Caco-2 (cell line): ENCODE results near the gene PITPNM3. TPM values are rescaled to one million over a fixed set of nuclear protein-coding genes. Genes with fewer than 3 reads are reported as not detected.

Experiments used
- BruUV-seq: library from RNA; stranded (reverse); fragments of 400-500 nt; replicated peaks from 2 replicates; lab custom pipeline; 2021; lab: Mats Ljungman, UMichigan
- CTCF ChIA-PET: fragments of 300-600 bp; sonication (Branson Sonifier 250); formaldehyde crosslinking; loops from one replicate; lab custom pipeline; 2022; ENCODE audit warnings: antibody characterized with exemption; lab: Charles Lee
- POLR2A ChIA-PET: fragments of 300-600 bp; sonication (Branson Sonifier 250); formaldehyde crosslinking; loops from one replicate; lab custom pipeline; 2022; ENCODE audit warnings: antibody characterized with exemption; lab: Charles Lee
- DNase-seq, 2 experiments: peaks; one replicate each; pipeline versions ENCODE4 v3.0.0 to v3.0.0-alpha.2; 2020 to 2022
- H3K27me3 ChIP-seq: replicated peaks from 2 replicates; pipeline ENCODE4 v1.6.0; 2011; ENCODE audit warnings: low read length; ENCODE audit not compliant: control insufficient read depth, insufficient read depth
- H3K36me3 ChIP-seq: 2 replicates; pipeline ENCODE4 v1.5.1; 2011; ENCODE audit warnings: low read length; ENCODE audit not compliant: control insufficient read depth, insufficient read depth
- H3K4me1 ChIP-seq: fragments of 250-450 bp; sonication (Bioruptor Pico); 2 replicates; pipeline ENCODE4 v1.5.1; 2020; ENCODE audit warnings: mild to moderate bottlenecking
- H3K4me3 ChIP-seq: 2 replicates; pipeline ENCODE4 v1.5.1; 2011; ENCODE audit warnings: low read depth, mild to moderate bottlenecking, control low read depth, low read length
- H3K9me3 ChIP-seq: fragments of 250-450 bp; sonication (Bioruptor Pico); 2 replicates; pipeline ENCODE4 v1.5.1; 2020; ENCODE audit warnings: mild to moderate bottlenecking, moderate library complexity
- H3K27ac Mint-ChIP-seq: one replicate; pipeline ENCODE4 v1.8.0; 2022; ENCODE audit warnings: mixed read lengths; ENCODE audit not compliant: unreplicated experiment
- H3K27me3 Mint-ChIP-seq: one replicate; pipeline ENCODE4 v1.8.0; 2022; ENCODE audit warnings: mixed read lengths; ENCODE audit not compliant: insufficient read depth, unreplicated experiment
- H3K36me3 Mint-ChIP-seq: one replicate; pipeline ENCODE4 v1.8.0; 2022; ENCODE audit warnings: mild to moderate bottlenecking, mixed read lengths; ENCODE audit not compliant: insufficient read depth, unreplicated experiment
- H3K4me1 Mint-ChIP-seq: one replicate; pipeline ENCODE4 v1.8.0; 2022; ENCODE audit warnings: low read depth, mixed read lengths; ENCODE audit not compliant: unreplicated experiment
- H3K4me3 Mint-ChIP-seq: one replicate; pipeline ENCODE4 v1.8.0; 2022; ENCODE audit warnings: mild to moderate bottlenecking, moderate library complexity, mixed read lengths; ENCODE audit not compliant: unreplicated experiment
- H3K9me3 Mint-ChIP-seq: one replicate; pipeline ENCODE4 v1.8.0; 2022; ENCODE audit warnings: mixed read lengths; ENCODE audit not compliant: unreplicated experiment
- intact Hi-C: fragments of 100-400 bp; cut with micrococcal nuclease; formaldehyde crosslinking; loops from one replicate; pipeline ENCODE4 v1.10.0; 2022; ENCODE audit not compliant: unreplicated experiment
- total RNA-seq: library from RNA; stranded (reverse); gene quantifications from 2 replicates; pipeline ENCODE4 v1.2.3, GENCODE V29; 2022
- TF ChIP-seq, protein P1 (sequence below), 2 experiments: fragments of 200-600 bp in 1 of 2; IDR thresholded peaks; 1 replicate in 1 of 2; 2 replicates in 1 of 2; pipeline versions ENCODE4 v1.5.1 to v1.8.0; 2011 to 2022; ENCODE audit warnings: antibody characterized with exemption in 1 of 2, control low read depth in 1 of 2, inconsistent platforms in 1 of 2, low read depth in 1 of 2, low read length in 1 of 2, mild to moderate bottlenecking in 1 of 2, moderate library complexity in 1 of 2; ENCODE audit not compliant: insufficient read depth in 1 of 2, severe bottlenecking in 1 of 2, unreplicated experiment in 1 of 2

The PITPNM3 gene
- total RNA-seq, 1 experiment from 2014 or later = 0.50 TPM

- H3K27me3 ChIP-seq = no peaks in the 10 kb centered on the region
- intact Hi-C loops = no loop called here
- TF ChIP-seq, protein P1, sequence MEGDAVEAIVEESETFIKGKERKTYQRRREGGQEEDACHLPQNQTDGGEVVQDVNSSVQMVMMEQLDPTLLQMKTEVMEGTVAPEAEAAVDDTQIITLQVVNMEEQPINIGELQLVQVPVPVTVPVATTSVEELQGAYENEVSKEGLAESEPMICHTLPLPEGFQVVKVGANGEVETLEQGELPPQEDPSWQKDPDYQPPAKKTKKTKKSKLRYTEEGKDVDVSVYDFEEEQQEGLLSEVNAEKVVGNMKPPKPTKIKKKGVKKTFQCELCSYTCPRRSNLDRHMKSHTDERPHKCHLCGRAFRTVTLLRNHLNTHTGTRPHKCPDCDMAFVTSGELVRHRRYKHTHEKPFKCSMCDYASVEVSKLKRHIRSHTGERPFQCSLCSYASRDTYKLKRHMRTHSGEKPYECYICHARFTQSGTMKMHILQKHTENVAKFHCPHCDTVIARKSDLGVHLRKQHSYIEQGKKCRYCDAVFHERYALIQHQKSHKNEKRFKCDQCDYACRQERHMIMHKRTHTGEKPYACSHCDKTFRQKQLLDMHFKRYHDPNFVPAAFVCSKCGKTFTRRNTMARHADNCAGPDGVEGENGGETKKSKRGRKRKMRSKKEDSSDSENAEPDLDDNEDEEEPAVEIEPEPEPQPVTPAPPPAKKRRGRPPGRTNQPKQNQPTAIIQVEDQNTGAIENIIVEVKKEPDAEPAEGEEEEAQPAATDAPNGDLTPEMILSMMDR (IDR thresholded peaks at IDR 0.05; ENCODE audit: insufficient read depth in 1 of 2, low read depth in 1 of 2, low read length in 1 of 2, severe bottlenecking in 1 of 2, unreplicated experiment in 1 of 2) = no peak
- Mint-ChIP-seq H3K4me1 (no peaks in the 10 kb centered on the region), H3K9me3 (no peaks in the 10 kb centered on the region), H3K27me3 (no peaks in the 10 kb centered on the region), H3K27ac (no peak overlapping the region), H3K4me3 (no peak overlapping the region), H3K36me3 (peaks cover 28% of the 10 kb centered on the region)
- H3K9me3 ChIP-seq = no peaks in the 10 kb centered on the region
- no peak for DNase-seq
- ChIA-PET POLR2A (no interaction called here), CTCF (no interaction called here)
- no peak overlapping the region for H3K4me3 ChIP-seq
- no peaks in the 10 kb centered on the region for H3K4me1 ChIP-seq
- H3K36me3 ChIP-seq = no peaks in the 10 kb centered on the region
- BruUV-seq = no TSS peak
Observed at GRCh38 chr17:6602141-6602540, 45.8 kb upstream of the PITPNM3 start.

- no TSS peak for BruUV-seq
- CTCF ChIA-PET = no interaction called here
- H3K4me3 ChIP-seq = no peak overlapping the region
- Mint-ChIP-seq H3K27ac (no peak overlapping the region), H3K4me3 (no peak overlapping the region), H3K4me1 (no peaks in the 10 kb centered on the region), H3K27me3 (no peaks in the 10 kb centered on the region), H3K9me3 (no peaks in the 10 kb centered on the region), H3K36me3 (peaks cover 15% of the 10 kb centered on the region)
- DNase-seq = no peak
- POLR2A ChIA-PET = no interaction called here
- H3K36me3 ChIP-seq = no peaks in the 10 kb centered on the region
- no peaks in the 10 kb centered on the region for H3K9me3 ChIP-seq
- TF ChIP-seq, protein P1 (IDR thresholded peaks at IDR 0.05; ENCODE audit: insufficient read depth in 1 of 2, low read depth in 1 of 2, low read length in 1 of 2, severe bottlenecking in 1 of 2, unreplicated experiment in 1 of 2) = no peak
- intact Hi-C loops = no loop called here
- no peaks in the 10 kb centered on the region for H3K27me3 ChIP-seq
- H3K4me1 ChIP-seq = no peaks in the 10 kb centered on the region
Observed at GRCh38 chr17:6599364-6599763, 43.0 kb upstream of the PITPNM3 start.

DNA sequence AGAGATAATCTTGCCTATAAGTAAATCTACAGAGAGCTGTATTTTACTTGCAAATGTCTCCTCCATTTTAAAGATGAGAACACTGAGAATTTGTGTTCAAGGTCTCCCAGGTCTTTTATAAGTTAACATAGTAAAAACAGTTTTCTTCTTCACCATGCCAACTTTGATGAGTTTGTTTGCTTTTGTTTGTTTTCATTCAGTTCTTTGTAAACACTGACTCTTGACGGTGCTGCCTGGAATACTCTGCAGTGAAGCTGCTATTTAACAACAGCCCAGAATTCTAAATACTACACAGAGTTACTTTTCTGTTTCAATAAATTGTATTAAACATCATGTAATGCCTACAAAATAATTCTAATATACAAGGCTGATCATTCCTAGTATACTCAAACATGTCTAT lies 41.4 kb upstream of the PITPNM3 start:
- Histone ChIP-seq H3K36me3 (no peaks in the 10 kb centered on the region), H3K27me3 (no peaks in the 10 kb centered on the region), H3K4me3 (no peak overlapping the region), H3K4me1 (peaks cover 1% of the 10 kb centered on the region), H3K9me3 (no peaks in the 10 kb centered on the region)
- Mint-ChIP-seq H3K27ac (no peak overlapping the region), H3K36me3 (peaks cover 11% of the 10 kb centered on the region), H3K4me3 (no peak overlapping the region), H3K27me3 (no peaks in the 10 kb centered on the region), H3K4me1 (no peaks in the 10 kb centered on the region), H3K9me3 (no peaks in the 10 kb centered on the region)
- no peak for DNase-seq
- TF ChIP-seq, protein P1 (IDR thresholded peaks at IDR 0.05; ENCODE audit: insufficient read depth in 1 of 2, low read depth in 1 of 2, low read length in 1 of 2, severe bottlenecking in 1 of 2, unreplicated experiment in 1 of 2) = no peak
- CTCF ChIA-PET = no interaction called here
- no TSS peak for BruUV-seq
- intact Hi-C loops = no loop called here
- POLR2A ChIA-PET = no interaction called here
